SK-N-SH (cell line): ENCODE measurements around the gene EEFSEC.

Experiments used
- ELF1 ChIP-seq: IDR thresholded peaks from 2 replicates; pipeline ENCODE4 v1.4.0; 2012
- EZH2phosphoT487 ChIP-seq: fragments of 200-600 bp; sonication (generic); IDR thresholded peaks from 2 replicates; pipeline ENCODE4 v1.6.1; 2017; ENCODE audit warnings: low read depth, mixed run types, mild to moderate bottlenecking, antibody characterized with exemption, moderate library complexity, borderline replicate concordance
- JUND ChIP-seq: IDR thresholded peaks from 2 replicates; pipeline ENCODE4 v1.4.0; 2012
- MXI1 ChIP-seq: IDR thresholded peaks from 2 replicates; pipeline ENCODE4 v1.6.1; 2012; ENCODE audit warnings: mild to moderate bottlenecking, low read depth, low read length, improper control_type of control experiment
- NFIC ChIP-seq: IDR thresholded peaks from 2 replicates; pipeline ENCODE4 v1.4.0; 2012; ENCODE audit warnings: borderline replicate concordance
- POLR2AphosphoS5 ChIP-seq: IDR thresholded peaks from 2 replicates; pipeline ENCODE4 v1.6.1; 2012; ENCODE audit warnings: low read depth, low read length
- REST ChIP-seq: IDR thresholded peaks from 2 replicates; pipeline ENCODE4 v1.6.1; 2012; ENCODE audit warnings: mild to moderate bottlenecking, low read depth, low read length, moderate library complexity
- RFX5 ChIP-seq: IDR thresholded peaks from 2 replicates; pipeline ENCODE4 v1.6.1; 2012; ENCODE audit warnings: mild to moderate bottlenecking, improper control_type of control experiment, low read length
- RXRA ChIP-seq: IDR thresholded peaks from 2 replicates; pipeline ENCODE4 v1.4.0; 2012; ENCODE audit warnings: low read depth, mild to moderate bottlenecking, borderline replicate concordance
- TAF1 ChIP-seq: IDR thresholded peaks from 2 replicates; pipeline ENCODE4 v1.6.1; 2012; ENCODE audit warnings: low read depth, mild to moderate bottlenecking, low read length, moderate library complexity, borderline replicate concordance
- TEAD4 ChIP-seq: IDR thresholded peaks from 2 replicates; pipeline ENCODE4 v1.4.0; 2012; ENCODE audit warnings: mild to moderate bottlenecking, borderline replicate concordance; ENCODE audit not compliant: insufficient read depth
- USF2 ChIP-seq: fragments of 150-350 bp; IDR thresholded peaks from 2 replicates; pipeline ENCODE4 v1.6.1; 2017; ENCODE audit warnings: antibody characterized with exemption, low read length, low read depth, borderline replicate concordance
- TF ChIP-seq, protein P1 (sequence below): fragments of 200-600 bp; sonication (generic); IDR thresholded peaks from 2 replicates; pipeline ENCODE4 v1.6.1; 2017; ENCODE audit warnings: antibody characterized with exemption, mild to moderate bottlenecking, moderate library complexity
- TF ChIP-seq, protein P2 (sequence below): IDR thresholded peaks from 2 replicates; pipeline ENCODE4 v1.4.0; 2012; ENCODE audit warnings: low read depth

- TF ChIP-seq RXRA (no peak), JUND (no peak), POLR2AphosphoS5 (no peak), NFIC (no peak), EZH2phosphoT487 (no peak), TEAD4 (no peak), REST (no peak), ELF1 (no peak), MXI1 (no peak), RFX5 (no peak), TAF1 (no peak), USF2 (no peak)
- TF ChIP-seq, protein P1, sequence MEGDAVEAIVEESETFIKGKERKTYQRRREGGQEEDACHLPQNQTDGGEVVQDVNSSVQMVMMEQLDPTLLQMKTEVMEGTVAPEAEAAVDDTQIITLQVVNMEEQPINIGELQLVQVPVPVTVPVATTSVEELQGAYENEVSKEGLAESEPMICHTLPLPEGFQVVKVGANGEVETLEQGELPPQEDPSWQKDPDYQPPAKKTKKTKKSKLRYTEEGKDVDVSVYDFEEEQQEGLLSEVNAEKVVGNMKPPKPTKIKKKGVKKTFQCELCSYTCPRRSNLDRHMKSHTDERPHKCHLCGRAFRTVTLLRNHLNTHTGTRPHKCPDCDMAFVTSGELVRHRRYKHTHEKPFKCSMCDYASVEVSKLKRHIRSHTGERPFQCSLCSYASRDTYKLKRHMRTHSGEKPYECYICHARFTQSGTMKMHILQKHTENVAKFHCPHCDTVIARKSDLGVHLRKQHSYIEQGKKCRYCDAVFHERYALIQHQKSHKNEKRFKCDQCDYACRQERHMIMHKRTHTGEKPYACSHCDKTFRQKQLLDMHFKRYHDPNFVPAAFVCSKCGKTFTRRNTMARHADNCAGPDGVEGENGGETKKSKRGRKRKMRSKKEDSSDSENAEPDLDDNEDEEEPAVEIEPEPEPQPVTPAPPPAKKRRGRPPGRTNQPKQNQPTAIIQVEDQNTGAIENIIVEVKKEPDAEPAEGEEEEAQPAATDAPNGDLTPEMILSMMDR: no peak
- TF ChIP-seq, protein P2, sequence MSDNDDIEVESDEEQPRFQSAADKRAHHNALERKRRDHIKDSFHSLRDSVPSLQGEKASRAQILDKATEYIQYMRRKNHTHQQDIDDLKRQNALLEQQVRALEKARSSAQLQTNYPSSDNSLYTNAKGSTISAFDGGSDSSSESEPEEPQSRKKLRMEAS: no peak
Measured at GRCh38 chr3:128131897-128132646, 21.2 kb upstream of the EEFSEC start.
